K562 (cell line): ENCODE results near the gene UBQLN3. TPM values are rescaled to one million over a fixed set of nuclear protein-coding genes. Genes with fewer than 3 reads are reported as not detected.

ENCODE experiments used
- ATF1 ChIP-seq, 2 experiments: fragments of 450-650 bp in 1 of 2; IDR thresholded peaks; 2 replicates each; pipeline ENCODE4 v1.6.1; 2016; ENCODE audit warnings: missing compliant biosample characterization in 1 of 2, missing genetic modification characterization in 1 of 2
- CBFA2T2 ChIP-seq: fragments of 450-650 bp; conservative IDR thresholded peaks from 2 replicates; pipeline ENCODE4 v1.6.1; 2017; ENCODE audit warnings: mild to moderate bottlenecking
- FOXJ2 ChIP-seq: fragments of 200-800 bp; sonication (Bioruptor generic); IDR thresholded peaks from 2 replicates; pipeline ENCODE4 v1.6.1; 2016; ENCODE audit warnings: missing genetic modification characterization, missing compliant biosample characterization
- KAT7 ChIP-seq: sonication (generic); formaldehyde crosslinking; IDR thresholded peaks from 2 replicates; pipeline ENCODE4 v1.8.0; 2022; ENCODE audit warnings: missing genetic modification reagents, mild to moderate bottlenecking, borderline replicate concordance
- MAX ChIP-seq: sonication (generic); formaldehyde crosslinking; IDR thresholded peaks from 2 replicates; pipeline ENCODE4 v1.9.0; 2022; ENCODE audit warnings: mild to moderate bottlenecking, missing genetic modification reagents
- MAZ ChIP-seq, 2 experiments: fragments of 450-650 bp in 1 of 2; sonication (generic) in 1 of 2; formaldehyde crosslinking; IDR thresholded peaks in 1 of 2; conservative IDR thresholded peaks in 1 of 2; 2 replicates each; pipeline versions ENCODE4 v1.4.0 to v1.5.0; 2020; ENCODE audit warnings: mild to moderate bottlenecking in 1 of 2, missing genetic modification reagents in 1 of 2
- NFRKB ChIP-seq: fragments of 450-650 bp; IDR thresholded peaks from 2 replicates; pipeline ENCODE4 v1.6.1; 2016; ENCODE audit warnings: low read depth
- PHTF2 ChIP-seq: fragments of 250-450 bp; sonication (Bioruptor Pico); IDR thresholded peaks from 2 replicates; pipeline ENCODE4 v1.5.0; 2021; ENCODE audit warnings: mild to moderate bottlenecking
- PML ChIP-seq: IDR thresholded peaks from 2 replicates; pipeline ENCODE4 v1.6.1; 2012; ENCODE audit warnings: low read length, inconsistent platforms
- POLR2AphosphoS5 ChIP-seq: IDR thresholded peaks from 2 replicates; pipeline ENCODE4 v1.6.1; 2011; ENCODE audit warnings: mild to moderate bottlenecking, low read depth, low read length, moderate library complexity; ENCODE audit not compliant: control insufficient read depth, insufficient read depth
- POLR2G ChIP-seq: fragments of 200-400 bp; formaldehyde crosslinking; IDR thresholded peaks from 2 replicates; pipeline ENCODE4 v1.6.1; 2017; ENCODE audit warnings: low read depth, mild to moderate bottlenecking, antibody characterized with exemption, low read length, moderate library complexity
- RB1 ChIP-seq: fragments of 450-650 bp; IDR thresholded peaks from 2 replicates; pipeline ENCODE4 v1.6.1; 2017; ENCODE audit warnings: low read depth, mild to moderate bottlenecking
- RBM25 ChIP-seq: fragments of 200-400 bp; formaldehyde crosslinking; IDR thresholded peaks from 2 replicates; pipeline ENCODE4 v1.6.1; 2018; ENCODE audit warnings: low read length, low read depth, moderate library complexity; ENCODE audit not compliant: severe bottlenecking
- SMARCC2 ChIP-seq: fragments of 450-650 bp; IDR thresholded peaks from 2 replicates; pipeline ENCODE4 v1.6.1; 2017; ENCODE audit warnings: antibody characterized with exemption, moderate library complexity, mild to moderate bottlenecking, low read depth
- SOX6 ChIP-seq: fragments of 450-650 bp; IDR thresholded peaks from 2 replicates; pipeline ENCODE4 v1.6.1; 2014; ENCODE audit warnings: mild to moderate bottlenecking
- SRSF9 ChIP-seq: fragments of 200-400 bp; formaldehyde crosslinking; IDR thresholded peaks from 2 replicates; pipeline ENCODE4 v1.6.1; 2017; ENCODE audit warnings: low read depth, low read length, borderline replicate concordance
- TEAD4 ChIP-seq, 2 experiments: sonication (generic) in 1 of 2; formaldehyde crosslinking in 1 of 2; IDR thresholded peaks; 2 replicates each; pipeline versions ENCODE4 v1.6.1 to v1.8.0; 2012 to 2022; ENCODE audit warnings: borderline replicate concordance in 1 of 2, inconsistent platforms in 1 of 2, low read length in 1 of 2, mild to moderate bottlenecking in 1 of 2, missing genetic modification reagents in 1 of 2
- TFAP4 ChIP-seq: sonication (generic); formaldehyde crosslinking; IDR thresholded peaks from 2 replicates; pipeline ENCODE4 v1.8.0; 2022; ENCODE audit warnings: missing genetic modification reagents, mild to moderate bottlenecking, moderate library complexity, borderline replicate concordance
- ZFX ChIP-seq: sonication (generic); formaldehyde crosslinking; IDR thresholded peaks from 2 replicates; pipeline ENCODE4 v1.8.0; 2022; ENCODE audit warnings: mild to moderate bottlenecking, missing genetic modification reagents, moderate library complexity
- ZMIZ1 ChIP-seq, 2 experiments: fragments of 150-350 bp in 1 of 2; IDR thresholded peaks; 2 replicates each; pipeline ENCODE4 v1.6.1; 2012 to 2016; ENCODE audit warnings: low read depth in 2 of 2, low read length in 2 of 2, mild to moderate bottlenecking in 1 of 2, moderate library complexity in 1 of 2
- ZNF165 ChIP-seq: fragments of 250-450 bp; sonication (Bioruptor Pico); IDR thresholded peaks from 2 replicates; pipeline ENCODE4 v1.4.0; 2020; ENCODE audit warnings: borderline replicate concordance
- ZNF644 ChIP-seq: fragments of 200-800 bp; sonication (Bioruptor generic); IDR thresholded peaks from 2 replicates; pipeline ENCODE4 v1.6.1; 2016; ENCODE audit warnings: low read depth, missing genetic modification characterization, missing compliant biosample characterization
- polyA plus RNA-seq, 8 experiments: library from polyadenylated mRNA; depleted of rRNA in 4 of 8; stranded (reverse) in 5 of 8; unstranded in 3 of 8; fragments of >200 nt; fragmentation: Nextera tagmentation in 2 of 8; fragmentation: Illumina TruSeq in 1 of 8; extraction: Ambion mirVana in 2 of 8; extraction: Trizol in 1 of 8; gene quantifications; 2 replicates each; pipeline versions ENCODE4 v1.2.1 to v1.2.3, GENCODE V29; 2011 to 2014; ENCODE audit warnings: inconsistent platforms in 1 of 8, missing spikeins in 1 of 8
- total RNA-seq, 7 experiments: library from RNA; depleted of rRNA in 6 of 7; stranded (reverse); fragments of >200 nt in 6 of 7; fragmentation: Illumina TruSeq in 2 of 7; extraction: Trizol in 2 of 7; gene quantifications; 2 replicates each; pipeline versions ENCODE4 v1.2.1 to v1.2.3, GENCODE V29; 2011 to 2021; ENCODE audit warnings: low replicate concordance in 1 of 7

Gene UBQLN3
- total and polyA plus RNA-seq, 9 of the 15 experiments (the other 6 are each of a cell fraction or from before 2014, with no cell fraction given): 0.01 to 0.27 TPM; not detected in 7

- TF ChIP-seq SMARCC2 (no peak), NFRKB (peak; percentile 68; the same call in 1 of the 2 replicates), KAT7 (no peak), ZNF644 (tag) (no peak), PHTF2 (CRISPR knock-in tag) (no peak), POLR2AphosphoS5 (peak; percentile 99), ZFX (CRISPR knock-in tag) (peak; percentile 87), RB1 (peak; percentile 23; the same call in 1 of the 2 replicates), MAZ (CRISPR knock-in tag; conservative IDR thresholded peaks at IDR 0.05 in 1 of 2, IDR thresholded peaks at IDR 0.05 in 1 of 2) (no peak), PML (peak; percentile 94), POLR2G (peak; percentile 80), SOX6 (0 out of 2 replicates have a peak, but pooled peaks have one; percentile 7), MAX (CRISPR knock-in tag) (no peak), CBFA2T2 (0 out of 2 replicates have a peak, but pooled peaks have one; percentile 3), TEAD4 (IDR thresholded peaks at IDR 0.05; ENCODE audit: low read length) (peak; percentile 46; the same call in 1 of the 2 replicates), TEAD4 (CRISPR knock-in tag; IDR thresholded peaks at IDR 0.05; ENCODE audit: borderline replicate concordance) (no peak), ZNF165 (CRISPR knock-in tag) (no peak), FOXJ2 (tag) (0 out of 2 replicates have a peak, but pooled peaks have one; percentile 29), SRSF9 (no peak), TFAP4 (CRISPR knock-in tag) (peak; percentile 48; the same call in 1 of the 2 replicates), ATF1 (CRISPR knock-in tag; IDR thresholded peaks at IDR 0.05) (no peak), ATF1 (tag; IDR thresholded peaks at IDR 0.05) (peak; percentile 30; the same call in 1 of the 2 replicates), RBM25 (peak; percentile 94), ZMIZ1 (IDR thresholded peaks at IDR 0.05; ENCODE audit: low read depth in 2 of 2, low read length in 2 of 2) (0 out of 4 replicates have a peak, but pooled peaks of 1 of the 2 experiments have one; percentile 56)
These were observed 4.3 kb downstream of the UBQLN3 start (continued) for GRCh38 chr11:5505363-5506048.
